IPS DF 6.9 (cell line): ENCODE measurements around the gene CETP.
"Not testable (repeated sequence)": the region's sequence is repeated elsewhere in the genome, so short reads cannot be mapped to it uniquely, and the experiment has no call there.

ENCODE experiments used
- DNase-seq: peaks from one replicate; pipeline ENCODE4 v3.0.0-alpha.2; 2013; ENCODE audit warnings: low read depth, low spot score
- H3K27ac ChIP-seq: one replicate; pipeline ENCODE4 v1.5.1; 2013; ENCODE audit warnings: low read length, control low read depth
- H3K27me3 ChIP-seq: 2 replicates; pipeline ENCODE4 v1.6.1; 2013; ENCODE audit warnings: mild to moderate bottlenecking, low read length; ENCODE audit not compliant: control insufficient read depth, insufficient read depth
- H3K36me3 ChIP-seq: 2 replicates; pipeline ENCODE4 v1.6.1; 2013; ENCODE audit warnings: low read length; ENCODE audit not compliant: control insufficient read depth, insufficient read depth
- H3K4me1 ChIP-seq: 2 replicates; pipeline ENCODE4 v1.6.1; 2013; ENCODE audit warnings: low read length; ENCODE audit not compliant: control insufficient read depth, insufficient read depth
- H3K4me3 ChIP-seq: 2 replicates; pipeline ENCODE4 v1.5.1; 2013; ENCODE audit warnings: mild to moderate bottlenecking, low read length
- H3K9me3 ChIP-seq: 2 replicates; pipeline ENCODE4 v1.6.1; 2013; ENCODE audit warnings: low read length, inconsistent platforms; ENCODE audit not compliant: control insufficient read depth, insufficient read depth
- WGBS: extraction: QIAGEN DNeasy Blood & Tissue Kit; methylation state at CpG from one replicate; pipeline ENCODE4 v1.1.7; 2013; ENCODE audit warnings: mixed read lengths, missing lambda C conversion rate; ENCODE audit not compliant: insufficient read length, insufficient coverage; 5-methylcytosine and 5-hydroxymethylcytosine counted together

Gene CETP

GRCh38 chr16:56973294-56973689, 11.5 kb downstream of the CETP start:
- Histone ChIP-seq H3K9me3 (no peaks in the 10 kb centered on the region), H3K27me3 (no peaks in the 10 kb centered on the region), H3K4me3 (no peak overlapping the region), H3K36me3 (no peaks in the 10 kb centered on the region), H3K27ac (no peak overlapping the region), H3K4me1 (no peaks in the 10 kb centered on the region; the same call in 1 of the 2 replicates)
- DNase-seq: no peak
- WGBS: no CpG with 5 or more reads among the region's 9 CpGs

- H3K27ac ChIP-seq, H3K36me3 ChIP-seq, H3K4me3 ChIP-seq, H3K4me1 ChIP-seq, H3K9me3 ChIP-seq, DNase-seq, H3K27me3 ChIP-seq: not testable (repeated sequence)
- no CpG with 5 or more reads among the region's 7 CpGs for WGBS
Observed at GRCh38 chr16:56973899-56974298, 12.1 kb downstream of the CETP start.

GRCh38 chr16:56974549-56975300, 13.0 kb downstream of the CETP start:
- H3K4me1 ChIP-seq: no peaks in the 10 kb centered on the region; the same call in 1 of the 2 replicates
- H3K36me3 ChIP-seq: no peaks in the 10 kb centered on the region

GRCh38 chr16:56975714-56976113, 14.0 kb downstream of the CETP start:
- Histone ChIP-seq H3K27me3 (no peaks in the 10 kb centered on the region), H3K36me3 (no peaks in the 10 kb centered on the region), H3K9me3 (no peaks in the 10 kb centered on the region), H3K27ac (no peak overlapping the region), H3K4me3 (no peak overlapping the region), H3K4me1 (no peaks in the 10 kb centered on the region)
- no CpG with 5 or more reads among the region's 10 CpGs for WGBS
- DNase-seq: no peak

More at GRCh38 chr16:56974549-56975300, 13.0 kb downstream of the CETP start:
- no peaks in the 10 kb centered on the region for H3K9me3 ChIP-seq
- no peak overlapping the region for H3K4me3 ChIP-seq
- WGBS: no CpG with 5 or more reads among the region's 9 CpGs
- no peak for DNase-seq
- no peaks in the 10 kb centered on the region for H3K27me3 ChIP-seq
- no peak overlapping the region for H3K27ac ChIP-seq

- Histone ChIP-seq H3K36me3 (no peaks in the 10 kb centered on the region), H3K27ac (no peak overlapping the region), H3K27me3 (no peaks in the 10 kb centered on the region), H3K4me1 (no peaks in the 10 kb centered on the region), H3K4me3 (no peak overlapping the region), H3K9me3 (no peaks in the 10 kb centered on the region)
- WGBS: no CpG with 5 or more reads among the region's 6 CpGs
- DNase-seq: no peak
Observed at GRCh38 chr16:56977216-56977615, 15.5 kb downstream of the CETP start.

- Histone ChIP-seq H3K36me3 (no peaks in the 10 kb centered on the region), H3K27ac (no peak overlapping the region), H3K27me3 (no peaks in the 10 kb centered on the region), H3K9me3 (no peaks in the 10 kb centered on the region), H3K4me3 (no peak overlapping the region), H3K4me1 (no peaks in the 10 kb centered on the region)
- DNase-seq: no peak
- WGBS: no CpG with 5 or more reads among the region's 11 CpGs
Observed at GRCh38 chr16:56977823-56978430, 16.2 kb downstream of the CETP start.

- no peak for DNase-seq
- Histone ChIP-seq H3K9me3 (no peaks in the 10 kb centered on the region), H3K4me1 (no peaks in the 10 kb centered on the region), H3K27ac (no peak overlapping the region), H3K27me3 (no peaks in the 10 kb centered on the region), H3K36me3 (no peaks in the 10 kb centered on the region), H3K4me3 (no peak overlapping the region)
- no CpG with 5 or more reads among the region's 4 CpGs for WGBS
Observed at GRCh38 chr16:56980201-56980535, 18.4 kb downstream of the CETP start.

- no CpG with 5 or more reads among the region's 16 CpGs for WGBS
- DNase-seq: no peak
- Histone ChIP-seq H3K9me3 (no peaks in the 10 kb centered on the region), H3K4me3 (no peak overlapping the region), H3K36me3 (no peaks in the 10 kb centered on the region), H3K27me3 (no peaks in the 10 kb centered on the region), H3K4me1 (no peaks in the 10 kb centered on the region), H3K27ac (no peak overlapping the region)
Observed at GRCh38 chr16:56980792-56981724, 19.3 kb downstream of the CETP start.

- no peak for DNase-seq
- Histone ChIP-seq H3K36me3 (no peaks in the 10 kb centered on the region), H3K4me3 (no peak overlapping the region), H3K9me3 (no peaks in the 10 kb centered on the region), H3K27me3 (no peaks in the 10 kb centered on the region), H3K27ac (no peak overlapping the region), H3K4me1 (no peaks in the 10 kb centered on the region)
- WGBS: no CpG with 5 or more reads among the region's 12 CpGs
Observed at GRCh38 chr16:56981729-56982271, 20.1 kb downstream of the CETP start.

- Histone ChIP-seq H3K27me3 (no peaks in the 10 kb centered on the region), H3K27ac (no peak overlapping the region), H3K9me3 (no peaks in the 10 kb centered on the region), H3K4me1 (no peaks in the 10 kb centered on the region), H3K4me3 (no peak overlapping the region), H3K36me3 (no peaks in the 10 kb centered on the region)
- no peak for DNase-seq
- no CpG with 5 or more reads among the region's 2 CpGs for WGBS
Observed at GRCh38 chr16:56982695-56983094, 20.9 kb downstream of the CETP start.
